SK-N-MC (cell line): ENCODE results near the gene PROCR.

Experiments used
- DNase-seq: peaks from one replicate; pipeline ENCODE4 v3.0.0-alpha.2; 2011; ENCODE audit warnings: low read depth, low spot score
- H3K27ac ChIP-seq: fragments of 200-600 bp; sonication (generic); 2 replicates; pipeline ENCODE4 v1.5.1; 2016; ENCODE audit warnings: mixed run types
- H3K36me3 ChIP-seq: fragments of 200-600 bp; sonication (generic); 2 replicates; pipeline ENCODE4 v1.6.1; 2017; ENCODE audit warnings: antibody characterized with exemption, low read length, mixed read lengths; ENCODE audit not compliant: insufficient read depth
- H3K4me3 ChIP-seq: fragments of 200-600 bp; sonication (generic); 2 replicates; pipeline ENCODE4 v1.5.1; 2016
- H3K9ac ChIP-seq: fragments of 200-600 bp; sonication (generic); 2 replicates; pipeline ENCODE4 v1.8.0; 2017; ENCODE audit warnings: mixed run types, mixed read lengths; ENCODE audit not compliant: insufficient read length
- H3K9me3 ChIP-seq: fragments of 200-600 bp; sonication (generic); 2 replicates; pipeline ENCODE4 v1.6.1; 2017; ENCODE audit warnings: low read depth, mild to moderate bottlenecking, antibody characterized with exemption, low read length, moderate library complexity, mixed read lengths
- EZH2 ChIP-seq: fragments of 200-600 bp; sonication (generic); IDR thresholded peaks from one replicate; pipeline ENCODE4 v1.6.1; 2017; ENCODE audit warnings: antibody characterized with exemption
- FOXP2 ChIP-seq: optimal IDR thresholded peaks from 2 replicates; pipeline ENCODE3; 2011; ENCODE audit warnings: mild to moderate bottlenecking, moderate library complexity; ENCODE audit not compliant: insufficient read depth; ENCODE audit errors: extremely low read length, control extremely low read depth
- POLR2AphosphoS5 ChIP-seq: IDR thresholded peaks from 2 replicates; pipeline ENCODE4 v1.6.1; 2012; ENCODE audit warnings: mild to moderate bottlenecking, low read depth, low read length, borderline replicate concordance

PROCR gene

DNA sequence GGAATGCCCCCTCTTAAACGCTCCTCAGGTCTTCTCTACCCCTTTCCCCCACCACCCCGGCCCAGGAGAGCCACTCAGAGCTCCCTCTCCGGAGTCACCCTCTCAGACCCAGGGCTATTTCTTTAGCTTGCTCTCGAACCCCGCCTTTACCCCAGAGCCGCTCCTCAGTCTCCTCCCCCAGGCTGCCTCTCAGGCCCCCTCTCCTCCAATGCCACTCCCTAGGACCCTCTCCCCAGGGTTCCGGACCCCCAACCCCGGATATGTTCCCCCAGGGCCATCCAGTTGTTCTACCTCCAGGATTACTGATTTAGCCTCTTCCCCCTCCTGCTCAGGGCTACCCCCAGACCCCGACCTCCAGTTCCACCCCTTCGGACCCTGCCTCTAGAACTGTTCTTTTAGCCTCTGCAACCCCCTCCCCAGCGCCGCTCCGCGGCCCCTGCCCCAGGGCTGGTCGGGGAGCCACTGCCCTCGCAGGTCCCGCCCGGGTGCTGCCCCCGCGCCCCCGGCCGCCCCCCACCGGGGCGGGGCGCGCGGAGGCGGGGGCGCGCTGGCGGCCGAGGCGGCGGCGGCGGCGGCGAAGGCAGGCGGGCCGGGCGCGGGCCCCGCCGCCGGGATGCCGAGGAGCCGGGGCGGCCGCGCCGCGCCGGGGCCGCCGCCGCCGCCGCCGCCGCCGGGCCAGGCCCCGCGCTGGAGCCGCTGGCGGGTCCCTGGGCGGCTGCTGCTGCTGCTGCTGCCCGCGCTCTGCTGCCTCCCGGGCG is 54.4 kb downstream of the PROCR start, which contains the start of gene MMP24:
Gene MMP24 (plus strand): TSS at position 565 of the 758 bp plus-strand sequence. CDS start 49 bp downstream, at position 614.
- TF ChIP-seq FOXP2 (no peak), EZH2 (no peak), POLR2AphosphoS5 (no peak)
- no peak for DNase-seq
- Histone ChIP-seq H3K4me3 (no peak within 1 kb of the TSS), H3K36me3 (no peaks in the 10 kb centered on the region), H3K9me3 (no peaks in the 10 kb centered on the region), H3K9ac (no peak within 1 kb of the TSS), H3K27ac (no peak within 1 kb of the TSS)
